Smooth muscle cell of the coronary artery (primary cell): Measurements from ENCODE around the gene GDA. TPM values are rescaled to one million over a fixed set of nuclear protein-coding genes. Genes with fewer than 3 reads are reported as not detected.

Experiments used
- total RNA-seq: library from RNA; depleted of rRNA; stranded (reverse); fragments of >200 nt; gene quantifications from 2 replicates; pipeline ENCODE4 v1.2.3, GENCODE V29; 2014; ENCODE audit warnings: low replicate concordance

The GDA gene
- total RNA-seq, result not detected in 2 replicates

DNA sequence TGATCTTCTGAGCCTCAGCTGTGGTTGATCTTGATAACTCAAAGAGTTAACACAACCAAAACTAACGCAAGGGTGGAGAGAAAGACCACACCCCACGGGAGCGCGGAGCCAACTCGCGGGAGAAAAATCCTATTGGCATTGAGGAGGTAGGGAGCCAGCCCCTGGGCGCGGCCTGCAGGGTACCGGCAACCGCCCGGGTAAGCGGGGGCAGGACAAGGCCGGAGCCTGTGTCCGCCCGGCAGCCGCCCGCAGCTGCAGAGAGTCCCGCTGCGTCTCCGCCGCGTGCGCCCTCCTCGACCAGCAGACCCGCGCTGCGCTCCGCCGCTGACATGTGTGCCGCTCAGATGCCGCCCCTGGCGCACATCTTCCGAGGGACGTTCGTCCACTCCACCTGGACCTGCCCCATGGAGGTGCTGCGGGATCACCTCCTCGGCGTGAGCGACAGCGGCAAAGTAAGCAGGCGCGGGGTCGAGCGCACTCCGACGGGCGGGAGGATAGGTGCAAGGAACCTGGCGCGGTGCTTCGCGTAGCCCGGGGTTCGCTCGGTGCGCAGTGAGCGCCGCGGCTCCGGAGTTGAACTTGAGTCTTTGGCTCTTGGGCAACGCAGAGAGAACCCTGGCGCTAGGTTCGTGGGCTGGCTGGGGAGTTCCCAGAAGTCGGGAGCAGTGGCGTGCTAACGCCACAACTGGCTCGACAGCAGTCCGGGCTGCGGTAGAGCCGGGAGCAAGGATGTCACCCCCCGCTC, at the start of gene GDA:
Gene GDA (plus strand): TSS at position 210 of the 745 bp plus-strand sequence. CDS start 120 bp downstream, at position 330.

Other genes with a start within 250 kb of the GDA start
- gene ABHD17B, start 238.2 kb upstream of the GDA start, total RNA-seq, result 10.6 and 14.3 TPM in 2 replicates
- gene C9orf85, start 237.8 kb upstream of the GDA start, total RNA-seq, result 11.7 and 13.7 TPM in 2 replicates
- gene C9orf57, start 88.8 kb upstream of the GDA start, total RNA-seq, result not detected in 2 replicates
- 29.5 and 141 TPM in 2 replicates for gene ZFAND5, start 215.8 kb downstream of the GDA start, total RNA-seq